K562 (cell line): ENCODE data around the gene PLEKHA5. TPM values are rescaled to one million over a fixed set of nuclear protein-coding genes. Genes with fewer than 3 reads are reported as not detected.

ENCODE experiments used
- IFI16 ChIP-seq: fragments of 250-450 bp; sonication (Bioruptor Pico); IDR thresholded peaks from 2 replicates; pipeline ENCODE4 v2.1.2; 2022; ENCODE audit warnings: mild to moderate bottlenecking, inconsistent platforms
- NFIX ChIP-seq: fragments of 250-450 bp; sonication (Bioruptor Pico); IDR thresholded peaks from 2 replicates; pipeline ENCODE4 v1.4.0; 2020; ENCODE audit warnings: low read depth, mild to moderate bottlenecking, moderate library complexity
- PHTF2 ChIP-seq: fragments of 250-450 bp; sonication (Bioruptor Pico); IDR thresholded peaks from 2 replicates; pipeline ENCODE4 v1.5.0; 2021; ENCODE audit warnings: mild to moderate bottlenecking
- TSC22D4 ChIP-seq: fragments of 450-650 bp; IDR thresholded peaks from 2 replicates; pipeline ENCODE4 v1.6.1; 2016; ENCODE audit warnings: missing genetic modification characterization, missing biosample characterization, control low read depth
- ZBTB11 ChIP-seq, 3 experiments: fragments of 200-800 bp in 1 of 3; fragments of 250-450 bp in 1 of 3; fragments of 450-650 bp in 1 of 3; sonication (Bioruptor Pico) in 1 of 3; sonication (Bioruptor generic) in 1 of 3; formaldehyde crosslinking in 1 of 3; IDR thresholded peaks; 2 replicates each; pipeline versions ENCODE4 v1.6.1 to v1.8.0; 2016 to 2022; ENCODE audit warnings: mild to moderate bottlenecking in 2 of 3, missing genetic modification characterization in 2 of 3, missing compliant biosample characterization in 1 of 3, moderate library complexity in 1 of 3
- ZNF717 ChIP-seq: fragments of 250-450 bp; sonication (Bioruptor Pico); IDR thresholded peaks from 2 replicates; pipeline ENCODE4 v1.5.0; 2021
- polyA plus RNA-seq, 8 experiments: library from polyadenylated mRNA; depleted of rRNA in 4 of 8; stranded (reverse) in 5 of 8; unstranded in 3 of 8; fragments of >200 nt; fragmentation: Nextera tagmentation in 2 of 8; fragmentation: Illumina TruSeq in 1 of 8; extraction: Ambion mirVana in 2 of 8; extraction: Trizol in 1 of 8; gene quantifications; 2 replicates each; pipeline versions ENCODE4 v1.2.1 to v1.2.3, GENCODE V29; 2011 to 2014; ENCODE audit warnings: inconsistent platforms in 1 of 8, missing spikeins in 1 of 8
- total RNA-seq, 7 experiments: library from RNA; depleted of rRNA in 6 of 7; stranded (reverse); fragments of >200 nt in 6 of 7; fragmentation: Illumina TruSeq in 2 of 7; extraction: Trizol in 2 of 7; gene quantifications; 2 replicates each; pipeline versions ENCODE4 v1.2.1 to v1.2.3, GENCODE V29; 2011 to 2021; ENCODE audit warnings: low replicate concordance in 1 of 7
- TF ChIP-seq, protein P1 (sequence below): fragments of 450-650 bp; formaldehyde crosslinking; IDR thresholded peaks from 2 replicates; pipeline ENCODE4 v1.4.0; 2020; ENCODE audit warnings: mild to moderate bottlenecking, moderate library complexity

PLEKHA5 gene
- total and polyA plus RNA-seq, 9 of the 15 experiments (the other 6 are each of a cell fraction or from before 2014, with no cell fraction given) = 7.2 to 26.2 (median 17.4) TPM

GRCh38 chr12:19095331-19095730 lies 34.2 kb upstream of the PLEKHA5 start (continued):
- TF ChIP-seq NFIX (CRISPR knock-in tag) (no peak), TSC22D4 (no peak), PHTF2 (CRISPR knock-in tag) (no peak), ZBTB11 (CRISPR knock-in tag; IDR thresholded peaks at IDR 0.05) (no peak), ZNF717 (CRISPR knock-in tag) (no peak), IFI16 (CRISPR knock-in tag) (no peak)
- TF ChIP-seq, protein P1, sequence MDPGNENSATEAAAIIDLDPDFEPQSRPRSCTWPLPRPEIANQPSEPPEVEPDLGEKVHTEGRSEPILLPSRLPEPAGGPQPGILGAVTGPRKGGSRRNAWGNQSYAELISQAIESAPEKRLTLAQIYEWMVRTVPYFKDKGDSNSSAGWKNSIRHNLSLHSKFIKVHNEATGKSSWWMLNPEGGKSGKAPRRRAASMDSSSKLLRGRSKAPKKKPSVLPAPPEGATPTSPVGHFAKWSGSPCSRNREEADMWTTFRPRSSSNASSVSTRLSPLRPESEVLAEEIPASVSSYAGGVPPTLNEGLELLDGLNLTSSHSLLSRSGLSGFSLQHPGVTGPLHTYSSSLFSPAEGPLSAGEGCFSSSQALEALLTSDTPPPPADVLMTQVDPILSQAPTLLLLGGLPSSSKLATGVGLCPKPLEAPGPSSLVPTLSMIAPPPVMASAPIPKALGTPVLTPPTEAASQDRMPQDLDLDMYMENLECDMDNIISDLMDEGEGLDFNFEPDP (CRISPR knock-in tag) = no peak
- TF ChIP-seq, all 486 proteins: peak for 0
